GM18517 (cell line): Measurements from ENCODE around the gene TTL.
A peak's percentile ranks its signal among the peaks of the same experiment; 100 is the strongest.
"Not testable (repeated sequence)": the region's sequence is repeated elsewhere in the genome, so short reads cannot be mapped to it uniquely, and the experiment has no call there.

Experiments
- ATAC-seq: cut with Tn5 transposase; IDR thresholded peaks from one replicate; pipeline ENCODE4 v1.9.1; 2021; ENCODE audit warnings: mild to moderate bottlenecking, moderate library complexity; ENCODE audit not compliant: unreplicated experiment

Gene TTL

GRCh38 chr2:112519506-112519905 is 37.5 kb downstream of the TTL start:
- no peak for ATAC-seq

DNA sequence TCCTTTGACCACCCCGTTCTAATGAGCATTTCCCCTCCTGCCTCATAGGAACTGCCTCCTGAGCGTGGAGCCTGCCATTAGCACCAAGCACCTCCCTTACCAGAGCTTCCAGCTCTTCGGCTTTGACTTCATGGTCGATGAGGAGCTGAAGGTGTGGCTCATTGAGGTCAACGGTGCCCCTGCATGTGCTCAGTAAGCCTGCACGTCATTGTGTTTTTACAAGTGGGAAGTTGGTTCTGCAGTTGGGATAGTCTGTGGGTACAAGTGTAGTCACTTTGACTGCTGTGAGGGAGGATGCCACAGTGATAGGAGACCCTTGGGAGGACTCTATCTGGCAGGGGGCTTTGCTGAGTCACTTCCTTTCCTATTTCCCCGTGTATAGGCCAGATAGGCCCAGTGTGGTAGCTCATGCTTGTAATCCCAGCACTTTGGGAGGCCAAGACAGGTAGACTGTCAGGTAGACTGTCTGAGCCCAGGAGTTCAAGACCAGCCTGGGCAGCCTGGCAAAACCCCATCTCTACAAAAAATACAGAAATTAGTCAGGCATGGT is 38.4 kb downstream of the TTL start:
- ATAC-seq, result no peak

DNA sequence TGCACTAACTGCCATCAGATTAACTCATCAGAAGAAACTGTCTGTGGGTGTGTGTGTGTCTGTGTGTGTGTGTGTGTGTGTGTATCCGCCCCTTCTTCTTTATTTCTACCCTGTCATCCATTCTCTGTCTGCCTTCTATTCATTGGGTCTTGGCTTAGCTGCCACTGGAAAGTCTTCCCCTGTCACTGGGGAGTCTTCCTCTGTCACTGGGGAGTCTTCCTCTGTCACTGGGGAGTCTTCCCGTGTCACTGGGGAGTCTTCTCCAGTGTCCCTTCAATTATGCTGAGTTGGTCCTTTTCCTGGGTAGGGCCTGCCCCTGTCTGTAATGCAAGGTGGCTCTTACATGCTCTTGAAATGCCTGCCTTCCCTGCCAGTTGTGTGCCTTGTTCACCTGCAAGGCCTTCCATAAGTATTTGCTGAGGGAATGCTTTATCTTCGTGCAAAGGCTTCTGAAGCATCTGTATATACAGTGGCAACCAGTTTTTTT is 41.4 kb downstream of the TTL start:
- ATAC-seq, result no peak

GRCh38 chr2:112524276-112524675 is 42.3 kb downstream of the TTL start:
- not testable (repeated sequence) for ATAC-seq

DNA sequence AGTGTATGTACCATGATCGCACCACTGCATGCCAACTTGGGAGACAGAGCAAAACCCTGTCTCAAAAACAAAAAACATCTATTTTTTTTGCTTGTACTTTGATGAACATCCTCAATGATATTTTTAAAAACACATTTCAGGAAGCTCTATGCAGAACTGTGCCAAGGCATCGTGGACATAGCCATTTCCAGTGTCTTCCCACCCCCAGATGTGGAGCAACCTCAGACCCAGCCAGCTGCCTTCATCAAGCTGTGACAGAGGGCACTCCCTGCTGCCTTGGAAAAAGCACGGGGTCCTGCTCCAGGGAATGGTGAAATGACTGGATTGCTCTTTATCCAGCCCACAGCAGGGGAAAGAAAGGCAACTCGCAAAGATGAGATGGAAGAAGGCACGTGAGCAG is 46.6 kb downstream of the TTL start:
- no peak for ATAC-seq

DNA sequence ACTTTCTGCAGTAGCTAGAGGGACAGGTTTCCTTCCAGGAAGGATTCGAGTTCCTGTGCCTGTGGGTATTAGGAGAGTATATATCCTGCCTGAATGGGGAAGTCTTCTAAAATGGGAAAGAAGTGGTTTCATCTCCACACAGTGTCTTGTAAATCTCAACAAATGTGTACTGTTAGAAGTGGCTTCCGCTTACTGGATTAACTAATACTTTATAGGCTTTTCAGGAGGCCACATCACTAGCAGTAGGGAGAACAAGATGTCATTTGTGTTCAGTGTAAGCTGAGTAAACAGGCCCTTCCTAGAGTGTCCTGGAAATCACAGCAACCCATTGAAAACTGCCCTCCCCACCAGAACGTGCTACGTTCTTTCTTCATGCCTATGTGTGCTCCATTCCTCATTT is 47.8 kb downstream of the TTL start:
- ATAC-seq, result no peak

DNA sequence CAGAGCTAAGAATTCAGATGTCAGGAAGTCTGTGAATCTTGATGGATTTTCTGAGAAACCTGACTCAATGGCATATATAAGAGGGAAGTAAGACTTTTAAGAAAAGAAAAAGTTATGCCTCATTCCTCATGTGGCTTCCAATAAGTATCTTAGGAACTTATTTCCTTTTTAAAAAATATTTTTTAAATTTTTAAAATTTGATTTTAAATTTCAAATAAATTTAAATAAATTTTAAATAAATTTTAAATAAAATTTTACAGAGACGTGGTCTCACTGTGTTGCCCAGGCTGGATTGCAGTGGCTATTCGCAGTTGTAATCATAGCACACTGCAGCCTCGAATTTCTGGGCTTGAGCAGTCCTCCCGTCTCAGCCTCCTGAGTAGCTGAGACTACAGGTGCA is 48.8 kb downstream of the TTL start:
- ATAC-seq, result no peak

DNA sequence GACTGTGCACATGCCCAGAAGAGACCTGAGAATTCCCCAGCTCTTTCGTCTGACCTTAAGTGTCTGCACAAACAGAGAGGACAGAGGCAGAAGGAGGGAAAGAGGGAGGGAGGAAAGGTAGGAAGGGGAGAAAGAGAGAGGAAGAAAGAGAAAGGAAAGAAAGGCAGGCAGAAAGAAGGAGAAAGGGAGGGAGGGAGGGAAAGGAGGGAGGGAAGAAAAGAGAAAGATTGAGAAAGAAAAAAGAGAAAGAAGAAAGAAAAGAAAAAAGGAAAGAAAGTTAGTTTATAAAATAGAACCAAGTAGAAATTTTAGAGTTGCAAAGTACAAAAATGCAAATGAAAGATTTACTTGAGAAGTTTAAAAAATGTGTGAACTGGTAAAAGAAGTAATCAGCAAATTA is 52.9 kb downstream of the TTL start:
- no peak for ATAC-seq

DNA sequence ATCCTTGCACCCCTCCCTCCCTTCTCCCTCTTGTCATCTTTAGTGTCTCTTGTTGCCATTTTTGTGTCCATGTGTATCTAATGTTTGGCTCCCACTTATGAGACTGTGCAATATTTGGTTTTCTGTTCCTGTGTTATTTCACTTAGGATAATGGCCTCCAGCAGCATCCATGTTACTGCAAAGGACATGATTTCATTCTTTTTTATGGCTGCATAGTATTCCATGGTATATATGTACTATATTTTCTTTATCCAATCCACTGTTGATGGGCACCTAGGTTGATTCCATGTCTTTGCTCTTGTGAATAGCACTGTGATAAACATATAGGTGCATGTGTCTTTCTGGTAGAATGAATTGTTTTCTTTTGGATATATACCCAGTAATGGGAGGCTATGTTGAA is 54.7 kb downstream of the TTL start:
- ATAC-seq, result not testable (repeated sequence)

GRCh38 chr2:112539306-112539705 is 57.4 kb downstream of the TTL start:
- no peak for ATAC-seq

- no peak for ATAC-seq
Observed at GRCh38 chr2:112540906-112541305, 59.0 kb downstream of the TTL start.

- ATAC-seq, result peak; percentile 54
Observed at GRCh38 chr2:112541315-112542122, 59.6 kb downstream of the TTL start.

- peak; percentile 75 for ATAC-seq
Observed at GRCh38 chr2:112542123-112542983, 60.4 kb downstream of the TTL start, which contains the start of gene POLR1B. Gene POLR1B (plus strand): TSS chr2:112542465. CDS start chr2:112542495, 30 bp downstream.

DNA sequence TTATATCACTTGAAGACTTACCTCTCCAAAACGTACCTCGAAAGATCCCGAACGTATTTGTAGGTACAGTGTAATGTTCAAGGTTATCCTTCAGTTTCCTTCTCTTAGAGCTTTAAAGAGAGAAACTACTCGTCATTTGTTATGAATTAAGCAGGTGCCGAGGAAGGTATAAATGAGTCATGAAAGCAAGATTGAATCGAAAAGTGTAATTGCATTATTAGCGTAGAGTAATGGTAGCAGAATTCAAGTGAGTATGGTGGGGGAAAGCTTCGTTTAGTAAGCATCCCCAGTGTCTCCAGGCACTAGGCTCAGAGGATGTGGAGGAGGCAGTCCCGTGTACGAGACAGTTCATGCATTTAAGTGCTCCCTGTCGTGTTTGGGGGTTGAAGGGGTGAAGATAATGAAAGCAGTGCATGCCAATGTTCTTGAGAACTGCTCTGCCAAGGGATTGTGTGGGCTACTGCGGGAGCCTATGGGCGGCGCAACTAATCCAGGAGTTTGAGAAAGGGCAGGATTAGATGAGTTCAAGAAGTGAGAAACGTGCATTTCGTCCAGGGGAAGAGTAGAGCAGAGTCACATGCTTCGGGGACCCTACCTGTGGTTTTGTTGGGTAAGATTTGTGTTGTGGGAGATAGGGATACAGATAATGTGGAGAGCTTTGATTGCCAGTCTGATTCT is 61.2 kb downstream of the TTL start:
- ATAC-seq, result no peak

DNA sequence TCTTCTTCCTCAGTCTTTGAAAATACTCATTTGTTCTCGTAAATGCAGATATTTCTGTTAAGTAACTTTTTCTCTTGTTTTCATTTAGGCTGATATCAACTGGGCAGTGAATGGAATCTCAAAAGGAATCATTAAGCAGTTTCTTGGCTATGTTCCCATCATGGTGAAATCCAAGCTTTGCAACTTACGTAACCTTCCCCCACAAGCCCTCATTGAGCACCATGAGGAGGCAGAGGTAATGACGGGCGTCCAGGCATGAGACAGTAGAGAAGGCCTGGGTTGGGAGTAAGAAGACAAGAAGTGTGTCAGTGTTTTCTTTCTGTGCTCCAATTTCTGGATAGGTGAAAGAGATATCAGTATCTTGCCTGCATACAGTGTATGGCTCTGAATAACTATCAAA is 65.4 kb downstream of the TTL start:
- ATAC-seq, result no peak

DNA sequence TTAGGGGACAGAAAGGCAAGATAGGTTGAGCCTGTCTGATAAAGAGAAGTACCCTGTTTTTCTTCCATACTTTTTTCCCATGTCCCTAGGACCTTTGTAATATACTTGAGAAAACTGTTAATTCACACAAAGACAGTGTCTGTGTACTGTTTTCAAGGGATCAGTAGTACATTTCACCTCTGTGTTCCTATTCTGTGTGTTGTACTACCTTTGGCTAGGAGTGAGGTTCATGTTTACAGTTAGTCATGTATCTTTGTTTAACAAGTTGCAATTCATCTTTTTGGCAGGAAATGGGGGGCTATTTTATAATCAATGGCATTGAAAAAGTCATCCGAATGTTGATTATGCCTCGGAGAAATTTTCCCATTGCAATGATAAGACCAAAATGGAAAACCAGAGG is 67.0 kb downstream of the TTL start:
- no peak for ATAC-seq

GRCh38 chr2:112566104-112566503 is 84.1 kb downstream of the TTL start:
- ATAC-seq, result no peak

DNA sequence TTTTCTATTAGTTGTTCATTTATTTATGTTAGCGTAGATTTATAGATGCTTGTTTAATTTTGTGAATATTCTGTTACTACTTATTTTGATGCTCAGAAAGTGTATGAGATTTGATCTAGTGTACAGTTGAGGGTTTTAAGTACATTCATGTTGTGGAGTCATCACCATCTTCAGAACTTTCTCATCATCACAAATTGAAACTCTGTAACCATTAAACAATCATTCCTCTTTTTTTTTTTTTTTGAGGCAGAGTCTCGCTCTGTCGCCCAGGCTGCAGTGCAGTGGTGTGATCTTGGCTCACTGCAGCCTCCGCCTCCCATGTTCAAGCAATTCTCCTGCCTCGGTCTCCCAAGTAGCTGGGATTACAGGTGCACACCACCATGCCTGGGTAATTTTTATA is 84.6 kb downstream of the TTL start:
- not testable (repeated sequence) for ATAC-seq

- no peak for ATAC-seq
Observed at GRCh38 chr2:112572005-112572404, 90.0 kb downstream of the TTL start.

DNA sequence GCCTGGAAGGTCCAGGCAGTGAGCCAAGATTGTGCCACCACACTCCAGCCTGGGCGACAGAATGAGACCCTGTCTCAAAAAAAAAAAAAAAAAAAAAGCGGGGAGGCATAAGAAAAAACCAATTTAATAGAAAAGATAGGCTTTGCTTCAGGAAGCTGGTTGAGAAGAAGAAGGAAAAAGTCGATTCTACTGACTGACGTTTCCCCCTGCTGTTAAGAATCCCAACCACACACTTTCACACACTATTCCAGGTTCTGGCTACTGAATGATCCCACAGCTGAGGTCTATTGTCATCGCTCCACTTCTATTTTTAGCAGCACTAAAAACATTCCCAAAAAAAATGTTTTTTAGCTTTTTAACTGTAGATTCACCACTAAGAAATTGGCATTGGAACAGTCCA is 95.8 kb downstream of the TTL start:
- ATAC-seq, result no peak

DNA sequence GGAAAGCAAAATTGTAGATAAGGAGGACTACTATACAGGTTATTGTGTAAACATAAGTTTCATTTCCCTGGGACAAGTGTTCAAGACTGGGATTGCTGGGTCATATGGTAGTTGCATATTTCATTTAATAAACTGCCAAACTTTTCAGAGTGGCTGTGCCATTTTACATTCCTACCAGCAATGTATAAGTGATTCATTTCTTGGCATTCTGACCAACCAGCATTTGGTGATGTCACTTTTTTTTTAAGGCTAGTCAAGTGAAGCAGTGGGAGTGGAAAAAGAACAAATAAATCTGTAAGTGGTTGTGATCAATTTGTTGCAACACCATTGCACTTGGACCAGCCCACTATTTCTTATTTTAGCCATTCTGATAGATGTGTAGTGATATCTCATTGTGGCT is 97.3 kb downstream of the TTL start:
- no peak for ATAC-seq
